Activated CD4-positive, alpha-beta T cell treated with anti-CD3 and anti-CD28 coated beads for 48 hours (primary cell): ENCODE measurements around the gene TIMD4.
A peak's percentile ranks its signal among the peaks of the same experiment; 100 is the strongest.

ENCODE experiments used
- DNase-seq: peaks from one replicate; pipeline ENCODE4 v3.0.0-alpha.2; 2020

Gene TIMD4

DNA sequence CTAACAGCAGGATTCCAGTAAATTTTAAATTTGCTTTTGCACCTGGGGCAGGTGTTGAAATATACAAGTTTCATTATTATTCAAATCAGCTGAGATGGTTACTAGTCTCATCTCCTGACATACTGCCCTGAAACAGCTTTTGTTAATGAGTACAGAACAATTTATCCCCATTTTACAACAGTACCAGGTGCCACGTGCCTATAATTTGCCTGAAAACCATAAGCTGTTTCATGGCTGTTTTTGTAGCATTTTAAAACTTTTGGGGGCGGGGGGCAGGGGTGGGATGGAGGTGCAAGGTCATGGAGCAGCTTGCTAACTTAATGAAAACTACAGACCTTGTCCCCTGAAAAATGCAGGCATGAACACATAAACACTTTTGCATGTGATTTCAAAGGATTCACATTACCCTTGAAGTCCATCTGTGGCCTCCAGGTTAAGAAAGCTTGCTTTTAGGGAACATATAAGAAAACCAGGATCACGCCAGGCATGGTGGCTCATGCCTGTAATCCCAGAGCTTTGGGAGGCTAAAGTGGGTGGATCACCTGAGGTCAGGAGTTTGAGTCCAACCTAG, 42.1 kb downstream of the TIMD4 start:
- no peak for DNase-seq

DNA sequence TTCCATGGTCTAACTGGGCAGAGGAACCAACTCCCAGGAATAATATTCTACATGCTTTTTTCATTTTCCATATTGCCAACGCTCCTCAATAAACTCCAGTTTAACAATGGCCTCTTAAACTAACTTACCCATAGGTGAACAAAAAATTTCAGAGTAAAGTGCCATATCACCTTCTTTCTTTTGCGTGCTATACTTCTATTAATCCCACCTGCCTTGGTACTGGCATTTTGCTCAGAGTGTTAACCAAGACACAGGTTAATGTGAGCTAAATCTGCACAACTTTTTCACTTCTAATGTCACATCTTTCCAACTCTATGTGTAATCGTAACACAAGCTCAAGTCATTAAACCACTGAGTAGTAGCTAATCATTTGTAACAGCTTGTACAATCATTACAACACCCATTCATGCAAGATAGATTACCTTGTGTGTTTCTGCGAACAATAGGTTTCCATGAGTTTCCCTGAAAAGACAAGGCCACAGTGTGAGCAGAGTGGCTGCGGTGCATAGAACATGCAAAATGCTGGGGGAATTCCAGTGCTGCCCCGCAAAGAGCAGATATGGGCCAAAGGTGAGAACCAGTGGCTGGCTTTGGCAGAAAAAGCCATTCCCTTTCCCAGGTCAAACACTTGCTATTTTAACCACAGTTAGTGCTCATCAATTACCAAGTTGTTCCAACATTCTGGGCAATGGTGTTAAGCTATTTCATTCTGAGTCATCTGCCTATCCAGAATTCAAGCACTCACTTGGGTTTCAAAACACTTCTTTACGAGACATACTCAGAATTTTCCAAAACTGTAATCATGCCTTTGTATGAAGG, 42.8 kb downstream of the TIMD4 start:
- peak; percentile 83 for DNase-seq

DNA sequence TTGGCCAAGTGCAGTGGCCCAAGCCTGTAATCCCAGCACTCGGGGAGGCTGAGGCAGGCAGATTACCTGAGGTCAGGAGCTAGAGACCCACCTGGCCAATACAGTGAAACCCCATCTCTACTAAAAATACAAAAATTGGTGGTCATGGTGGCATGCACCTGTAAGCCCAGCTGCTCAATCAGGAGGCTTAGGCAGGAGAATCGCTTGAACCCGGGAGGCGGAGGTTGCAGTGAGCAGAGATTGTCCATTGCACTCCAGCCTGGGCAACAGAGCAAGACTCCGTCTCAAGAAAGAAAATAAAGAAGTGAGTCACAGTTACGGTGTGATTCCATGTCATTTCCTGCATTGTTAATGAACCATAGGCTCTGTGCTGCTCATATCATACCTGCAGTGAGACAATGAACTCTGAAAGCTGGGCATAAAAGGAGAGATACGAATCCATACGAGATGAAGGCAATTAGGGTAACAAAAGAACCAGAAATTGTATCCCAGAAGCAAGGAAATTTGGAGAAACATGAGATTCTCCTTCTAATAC, 44.6 kb downstream of the TIMD4 start:
- DNase-seq, result no peak

DNA sequence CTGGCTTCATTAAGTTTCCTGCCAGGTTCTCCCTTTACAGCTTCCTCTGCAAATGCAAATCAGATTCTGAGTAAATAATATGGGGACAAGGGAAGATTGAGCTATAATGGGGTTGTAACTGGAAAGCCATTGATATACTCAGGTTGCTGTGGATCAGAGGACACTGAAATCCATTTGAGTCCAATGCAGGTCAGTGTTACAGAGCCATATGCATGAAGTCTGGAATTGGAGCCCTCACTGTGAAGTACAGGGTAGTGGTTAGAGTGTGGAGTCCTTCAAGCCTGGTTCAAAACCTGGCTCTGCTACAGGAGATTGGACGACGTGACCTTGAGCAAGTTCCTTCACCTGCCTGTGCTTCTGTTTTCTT, 48.7 kb downstream of the TIMD4 start:
- no peak for DNase-seq

DNA sequence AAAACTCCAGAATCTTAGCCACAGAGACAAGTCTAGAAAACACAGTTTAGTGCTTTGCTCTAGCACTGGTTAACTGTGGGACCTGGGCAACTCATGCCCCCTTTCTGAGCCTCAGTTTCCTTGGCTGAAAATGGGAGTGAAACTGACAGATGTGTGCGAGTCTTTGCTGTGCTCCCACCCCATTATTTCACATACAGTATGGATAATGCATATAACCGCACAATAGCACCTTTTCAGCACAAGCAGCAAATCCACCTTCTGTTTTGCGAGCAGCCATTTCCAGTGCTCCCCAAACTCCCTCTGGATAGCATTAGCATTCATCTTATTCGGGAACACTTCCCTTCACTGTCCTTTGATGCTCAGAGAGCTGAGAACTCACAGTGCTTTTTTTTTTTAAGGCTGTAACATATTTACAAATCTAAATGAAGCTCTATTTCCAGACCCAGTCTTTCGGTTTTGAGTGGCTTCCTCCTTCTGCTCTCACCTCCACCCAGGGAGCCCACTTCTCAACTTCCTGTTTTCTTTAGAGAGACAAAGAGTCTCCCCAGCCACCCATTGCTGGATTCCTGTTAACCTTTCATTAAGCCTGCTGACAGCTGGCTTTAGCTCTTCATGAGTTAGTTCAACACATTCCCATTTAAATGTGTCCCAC, 49.2 kb downstream of the TIMD4 start:
- no peak for DNase-seq

DNA sequence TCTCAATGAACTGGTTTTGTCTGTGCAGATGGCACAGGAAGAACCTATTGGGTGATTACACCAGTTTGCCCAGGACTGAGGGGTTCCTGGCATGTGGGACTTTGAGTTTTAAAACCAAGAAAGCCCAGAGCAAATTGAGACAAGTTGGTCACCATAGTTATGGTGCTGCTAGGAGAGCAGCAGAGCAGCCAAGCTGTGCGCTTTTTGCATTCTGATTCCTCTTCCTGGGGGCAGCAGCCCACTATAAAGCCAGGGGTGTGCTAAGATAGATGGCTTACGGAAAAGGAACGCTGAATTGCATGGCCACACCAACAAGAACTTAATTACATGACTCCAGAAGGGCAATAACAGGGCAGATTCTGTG, 49.7 kb downstream of the TIMD4 start:
- DNase-seq, result no peak

DNA sequence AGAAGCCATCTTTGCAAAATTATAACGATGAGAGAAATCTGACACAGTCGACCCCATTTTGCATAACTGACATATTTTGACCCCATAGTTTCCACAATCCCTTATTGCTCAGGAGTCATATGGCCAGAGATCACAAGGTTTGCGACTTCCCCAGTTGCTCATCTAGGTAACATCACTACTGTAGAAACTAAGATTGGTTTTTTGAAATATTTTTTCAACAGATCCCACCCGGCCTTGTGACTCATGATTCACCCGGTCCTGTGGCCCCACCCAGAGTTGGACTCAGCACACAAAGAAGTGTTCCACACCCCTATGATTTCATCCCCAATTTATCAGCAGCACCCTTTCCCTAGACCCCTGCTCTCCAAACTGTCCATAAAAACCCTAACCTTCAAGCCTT, 50.2 kb downstream of the TIMD4 start:
- peak; percentile 26 for DNase-seq

DNA sequence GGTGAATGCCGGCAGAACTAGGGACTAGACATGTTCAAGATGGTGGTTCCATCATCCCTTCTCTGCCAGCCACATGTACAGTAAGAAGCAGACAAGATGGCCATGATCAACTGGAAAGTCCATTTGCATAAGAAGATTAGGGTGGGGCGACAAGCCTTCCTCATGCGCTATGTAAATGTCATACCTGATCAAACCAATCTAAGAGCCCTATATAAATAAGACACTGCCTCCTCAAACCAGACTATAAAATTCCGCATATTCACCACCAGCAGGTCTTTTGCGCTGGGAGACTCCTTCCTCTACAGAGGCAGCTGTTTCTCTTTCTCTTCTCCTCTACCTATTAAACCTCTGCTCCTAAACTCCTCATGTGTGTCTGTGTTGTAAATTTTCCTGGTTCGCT, 53.8 kb downstream of the TIMD4 start:
- DNase-seq, result no peak

DNA sequence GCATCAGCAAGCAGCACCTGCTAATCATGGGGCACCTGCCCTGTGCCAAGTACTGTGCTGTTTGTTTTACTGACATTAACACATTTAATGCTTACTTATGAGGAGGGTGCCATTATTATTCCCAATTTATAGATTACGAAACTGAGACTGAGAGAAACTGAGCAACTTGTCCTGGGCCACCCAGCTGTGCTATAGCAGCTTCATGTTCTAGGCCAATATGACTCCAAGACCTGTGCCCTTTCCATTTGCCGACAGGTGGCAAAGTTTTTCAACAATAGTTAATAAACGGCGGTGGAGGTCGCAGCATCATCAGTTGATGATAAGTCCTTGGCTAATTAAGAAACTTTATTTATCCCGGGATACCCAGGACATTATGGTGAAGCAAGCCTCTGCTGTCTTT, 55.4 kb downstream of the TIMD4 start:
- DNase-seq, result no peak

DNA sequence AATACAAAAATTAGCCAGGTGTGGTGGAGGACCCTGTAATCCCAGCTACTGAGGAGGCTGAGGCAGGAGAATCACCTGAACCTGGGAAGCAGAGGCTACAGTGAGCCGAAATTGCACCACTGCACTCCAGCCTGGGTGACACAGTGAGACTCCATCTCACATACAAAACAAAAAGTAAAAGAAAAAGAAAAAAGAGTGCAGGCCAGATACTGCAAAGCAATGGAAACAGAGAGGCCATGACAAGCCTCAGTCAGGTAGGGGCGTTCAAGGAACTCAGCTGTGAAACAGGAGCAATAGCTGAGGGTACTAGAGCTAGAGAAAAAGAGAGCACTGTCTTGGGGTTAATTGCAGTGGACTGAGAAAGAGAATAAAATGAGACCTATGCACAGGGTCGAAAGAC, 56.2 kb downstream of the TIMD4 start:
- DNase-seq, result no peak

DNA sequence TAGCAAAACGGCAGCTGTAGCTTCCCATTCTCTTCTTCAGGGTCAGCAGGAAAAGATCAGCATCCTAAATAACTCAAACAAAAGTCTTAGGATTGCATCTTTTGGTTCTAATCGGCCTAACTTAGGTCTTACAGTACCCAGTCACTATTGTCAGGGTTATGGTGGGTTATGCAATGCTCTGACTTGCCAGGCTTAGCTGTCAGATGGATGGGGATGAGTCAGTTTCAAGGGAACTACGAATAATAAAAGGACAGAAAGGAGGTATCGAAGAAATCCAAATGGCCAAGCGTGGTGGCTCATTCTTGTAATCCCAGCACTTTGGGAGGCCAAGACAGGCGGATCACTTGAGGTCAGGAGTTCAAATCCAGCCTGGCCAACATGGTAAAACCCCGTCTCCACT, 66.5 kb downstream of the TIMD4 start:
- no peak for DNase-seq

DNA sequence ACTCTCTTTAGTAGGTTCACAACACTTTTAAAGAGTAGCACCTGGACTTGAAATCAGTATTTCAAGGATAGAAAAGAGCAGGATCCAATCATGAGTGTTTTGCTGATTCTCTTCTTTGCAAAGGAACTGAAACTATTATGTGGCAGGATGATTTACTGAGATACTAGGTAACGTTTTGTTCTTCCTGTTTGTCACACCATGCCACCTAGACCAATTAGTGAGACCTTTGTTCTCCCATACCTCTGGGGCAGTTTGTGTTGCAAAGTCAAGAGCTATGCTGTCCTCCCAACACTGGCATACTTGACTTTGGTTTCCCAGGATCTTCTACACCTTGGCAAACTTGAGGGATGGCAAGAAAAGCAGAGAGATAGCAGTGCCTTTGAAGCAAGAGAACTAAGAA, 69.5 kb downstream of the TIMD4 start:
- DNase-seq, result no peak

DNA sequence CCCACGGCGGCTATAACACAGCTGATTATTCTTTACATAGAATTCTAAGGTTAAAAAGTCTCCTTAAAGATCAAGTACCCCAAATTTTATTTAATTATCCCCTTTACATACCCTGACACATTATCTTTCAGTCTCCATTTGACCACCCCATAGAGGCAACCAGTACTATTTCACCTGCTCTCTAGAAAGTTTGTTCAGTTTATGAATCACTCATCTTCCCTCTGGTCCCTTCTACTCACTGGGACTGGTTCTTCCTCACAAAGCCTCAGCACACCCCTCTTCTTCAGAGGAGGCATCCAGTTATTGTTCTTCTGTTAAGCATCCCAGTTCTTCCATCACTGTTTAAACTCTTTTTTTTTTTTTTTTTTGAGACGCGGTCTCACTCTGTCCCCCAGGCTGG, 70.2 kb downstream of the TIMD4 start:
- DNase-seq, result no peak

DNA sequence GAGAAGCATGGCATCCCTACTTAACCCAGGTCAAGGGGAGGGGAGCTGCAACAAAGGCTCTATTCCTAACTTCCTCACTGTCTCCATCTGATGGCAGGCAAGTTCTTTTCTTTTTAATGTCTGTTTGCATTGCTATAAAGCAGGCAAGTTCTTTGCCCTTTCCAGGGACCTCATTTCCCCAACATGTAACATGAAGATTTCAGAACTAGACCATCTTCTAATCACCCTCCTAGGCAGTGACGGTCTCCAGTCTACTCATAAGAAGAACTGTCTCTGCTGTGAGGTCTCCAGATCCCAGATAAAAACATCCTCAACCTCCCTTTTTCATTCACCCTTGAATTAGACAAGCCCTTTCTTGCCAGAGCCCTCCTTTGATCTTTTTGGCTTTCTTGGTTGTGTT, 70.8 kb downstream of the TIMD4 start:
- DNase-seq, result no peak

DNA sequence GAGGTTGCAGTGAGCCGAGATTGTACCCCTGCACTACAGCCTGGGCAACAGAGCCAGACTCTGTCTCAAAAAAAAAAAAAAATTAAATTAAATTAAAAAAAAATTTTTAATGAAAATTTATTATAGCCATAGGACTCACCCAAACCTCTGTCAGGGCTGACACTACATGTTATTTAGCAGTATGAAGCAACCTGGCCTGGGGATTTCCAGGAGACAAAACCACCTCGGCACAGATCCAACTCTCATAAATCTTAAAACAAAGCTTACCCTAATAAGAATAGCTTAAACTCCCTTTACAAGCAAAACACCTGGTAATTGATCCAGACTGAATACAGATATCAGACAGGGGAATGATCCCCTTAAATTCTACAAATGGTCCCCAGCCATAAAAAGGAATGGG, 74.5 kb downstream of the TIMD4 start:
- DNase-seq, result no peak

DNA sequence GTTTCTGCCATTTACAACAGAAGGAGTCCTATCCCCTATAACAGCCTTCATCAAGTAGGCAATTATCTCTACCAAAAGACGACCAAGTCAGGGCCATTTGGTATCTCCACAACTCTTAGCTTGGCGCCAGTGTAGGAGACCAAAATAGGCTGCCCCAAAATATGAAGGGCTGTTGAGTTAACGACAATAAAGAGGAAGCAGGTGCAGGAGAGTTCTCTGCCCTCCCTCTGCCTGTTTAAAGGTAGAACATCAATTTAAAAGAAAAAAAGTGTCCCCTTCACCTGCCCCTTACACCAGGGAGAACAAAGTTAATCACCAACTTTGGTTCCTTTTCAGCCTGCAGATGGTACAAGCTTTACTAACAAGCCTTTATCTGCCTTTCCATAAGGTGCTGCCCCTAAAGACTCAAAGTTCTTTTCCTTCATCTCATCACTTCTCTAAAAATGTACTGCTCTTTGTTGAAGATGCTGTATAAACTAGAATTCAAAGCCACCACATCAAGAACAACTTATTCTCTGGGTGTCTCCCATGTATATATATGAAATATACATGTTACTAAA, 79.6 kb downstream of the TIMD4 start:
- DNase-seq, result no peak

DNA sequence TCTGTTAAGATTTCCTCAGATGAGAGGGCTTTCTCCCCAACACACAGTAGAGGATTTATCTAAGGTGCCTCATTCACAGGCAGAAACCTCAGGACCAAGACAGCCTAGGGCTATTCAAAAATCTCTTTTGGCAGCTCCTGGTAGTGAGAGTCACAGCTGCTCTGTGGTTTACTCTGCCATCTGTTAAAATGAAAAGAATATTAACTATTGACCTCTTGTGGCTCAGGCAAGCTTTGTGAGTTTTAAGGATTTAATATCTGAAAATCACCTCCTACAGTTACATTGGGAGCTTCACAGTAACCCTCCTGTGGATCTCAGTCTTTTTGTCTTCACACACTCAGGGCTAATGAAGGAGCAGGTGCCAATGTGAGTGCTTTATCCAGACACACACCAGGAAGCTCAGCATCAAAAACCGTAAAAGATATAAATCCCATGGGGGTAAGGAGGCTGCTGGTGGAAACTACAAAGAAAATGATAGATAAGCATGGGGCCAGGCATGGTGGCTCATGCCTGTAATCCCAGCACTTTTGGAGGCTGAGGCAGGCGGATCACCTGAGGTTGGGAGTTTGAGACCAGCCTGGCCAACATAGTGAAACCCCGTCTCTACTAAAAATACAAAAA, 83.3 kb downstream of the TIMD4 start:
- no peak for DNase-seq

DNA sequence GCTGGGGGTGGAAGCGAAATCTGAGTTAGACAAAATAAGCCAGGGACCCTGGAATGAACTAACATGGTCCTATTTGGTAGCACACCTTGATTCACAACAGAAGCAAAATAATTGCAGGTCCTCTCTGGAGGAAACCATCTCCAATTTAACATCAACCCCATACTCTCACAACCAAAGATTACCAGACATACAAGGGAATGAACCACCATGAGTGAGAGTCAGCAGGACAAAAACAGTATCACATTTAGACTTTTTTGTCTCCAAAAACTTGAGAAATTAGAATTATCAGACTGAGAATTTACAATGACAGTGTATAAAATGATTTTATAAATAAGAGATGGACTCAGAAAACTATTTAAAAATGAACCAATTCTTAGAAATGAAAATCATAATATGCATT, 91.8 kb downstream of the TIMD4 start:
- DNase-seq, result no peak

DNA sequence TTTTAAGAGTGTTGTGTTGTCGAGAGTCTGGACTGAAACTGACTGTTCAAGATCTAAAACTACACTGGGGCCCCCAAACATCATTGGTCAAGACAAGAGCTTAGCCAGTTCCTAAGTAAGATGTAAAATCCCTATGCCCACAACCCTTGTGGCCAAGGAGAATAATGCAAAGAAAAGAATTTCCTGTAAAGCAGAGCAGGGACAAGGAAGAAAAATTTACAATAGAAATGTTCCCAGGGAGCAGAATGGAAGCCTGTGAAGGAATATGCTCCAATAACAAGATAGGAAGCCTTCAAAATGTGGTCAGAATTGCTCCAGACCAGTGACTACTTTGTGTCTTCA, 92.6 kb downstream of the TIMD4 start:
- no peak for DNase-seq
